NCI-H2081 (cell line): ENCODE data around the gene RXRA.

Source experiments
- DNase-seq, 2 experiments: peaks; one replicate each; lab custom pipeline; 2025; lab: John Stamatoyannopoulos, UW

The RXRA gene

GRCh38 chr9:134338394-134339182 lies 12.3 kb downstream of the RXRA start:
- no peak for DNase-seq

DNA sequence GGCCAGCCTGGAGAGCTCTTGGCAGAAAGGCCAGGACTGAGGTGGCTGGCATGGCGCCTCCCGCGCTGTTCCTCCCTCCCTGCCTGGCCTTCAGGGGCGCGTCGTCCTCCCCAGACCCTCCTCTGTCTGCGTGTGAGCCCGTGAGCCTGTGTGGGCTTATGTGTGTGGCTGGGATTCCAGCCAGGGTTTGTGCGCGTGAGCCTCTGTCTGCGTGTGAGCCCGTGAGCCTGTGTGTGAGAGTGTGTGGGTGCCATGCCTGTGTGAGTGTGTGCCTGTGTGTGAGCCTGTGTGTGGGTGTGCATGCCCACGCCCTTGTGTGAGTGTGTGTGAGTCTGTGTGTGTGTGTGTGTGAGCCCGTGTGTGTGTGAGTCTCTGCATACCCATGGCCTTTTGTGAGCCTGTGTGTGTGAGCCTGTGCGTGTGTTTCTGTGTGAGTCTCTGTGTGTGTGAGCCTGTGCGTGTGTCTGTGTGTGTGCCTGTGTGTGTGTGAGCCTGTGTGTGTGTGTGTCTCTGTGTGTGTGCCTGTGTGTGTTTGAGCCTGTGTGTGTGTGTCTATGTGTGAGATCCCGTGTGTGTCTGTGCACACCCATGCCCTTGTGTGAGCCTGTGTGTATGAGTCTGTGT lies 13.0 kb downstream of the RXRA start:
- DNase-seq: no peak

- DNase-seq: no peak
Observed at GRCh38 chr9:134340475-134341160, 14.4 kb downstream of the RXRA start.

- no peak for DNase-seq
Observed at GRCh38 chr9:134341306-134341705, 15.1 kb downstream of the RXRA start.

- no peak for DNase-seq
Observed at GRCh38 chr9:134341929-134342745, 15.9 kb downstream of the RXRA start.

- no peak for DNase-seq
Observed at GRCh38 chr9:134342746-134343115, 16.5 kb downstream of the RXRA start.

DNA sequence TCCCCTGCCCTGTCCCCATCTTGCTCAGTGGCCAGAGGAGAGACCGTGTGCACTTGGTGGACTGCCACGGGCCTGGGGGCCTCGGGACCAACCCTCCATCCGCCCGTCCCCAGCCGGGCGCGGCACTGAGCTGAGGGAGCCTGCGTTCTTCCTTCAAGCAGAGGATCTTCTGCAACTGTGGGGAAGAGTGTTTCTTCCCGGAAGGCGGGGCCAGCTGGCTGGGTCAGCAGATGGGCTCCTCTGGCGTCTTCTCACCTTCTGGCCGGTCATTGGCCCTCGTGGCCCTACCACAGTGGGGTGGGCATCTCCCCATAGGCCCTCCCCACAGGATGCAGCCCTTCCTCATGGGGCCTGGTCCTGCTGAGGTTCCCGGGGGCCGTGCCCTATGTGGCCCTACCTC lies 17.4 kb downstream of the RXRA start:
- no peak for DNase-seq

DNA sequence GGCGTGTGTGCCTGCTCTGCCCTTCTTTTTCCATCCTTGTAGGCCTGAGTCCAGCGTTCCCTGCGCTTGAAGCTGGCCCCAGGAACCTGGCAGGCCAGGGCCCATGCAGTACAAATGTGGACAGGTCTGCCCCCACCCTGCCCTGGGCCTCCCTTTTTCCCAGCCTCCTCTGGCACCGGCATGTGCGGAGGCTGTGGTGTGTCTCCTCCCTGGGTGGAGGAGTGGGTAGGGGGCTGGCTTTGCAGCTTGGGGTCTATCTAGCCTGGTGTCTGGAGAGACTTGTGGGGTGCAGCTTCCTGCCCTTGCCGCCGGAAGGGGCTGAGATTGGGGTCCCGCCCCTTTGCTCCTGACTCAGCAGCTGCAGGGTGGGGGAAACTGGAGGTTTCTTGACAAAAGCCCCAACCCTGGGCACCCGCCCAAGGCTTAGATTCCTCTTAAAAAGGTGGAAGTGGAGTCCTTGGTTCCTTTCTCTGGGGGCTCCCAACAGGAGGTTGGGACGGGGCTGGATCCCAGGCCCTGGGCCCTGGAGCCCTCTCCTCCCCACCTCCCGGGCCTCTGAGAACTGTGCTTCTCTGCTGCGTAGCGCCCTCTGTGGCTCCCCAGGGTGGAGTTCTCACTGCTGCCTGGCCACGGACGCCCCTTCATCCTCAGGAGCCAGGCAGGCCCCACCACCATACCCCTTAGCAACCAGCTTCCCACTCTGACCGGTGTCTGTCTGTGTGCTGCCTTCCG lies 18.0 kb downstream of the RXRA start:
- DNase-seq: no peak

GRCh38 chr9:134344800-134345310 lies 18.6 kb downstream of the RXRA start:
- no peak for DNase-seq

DNA sequence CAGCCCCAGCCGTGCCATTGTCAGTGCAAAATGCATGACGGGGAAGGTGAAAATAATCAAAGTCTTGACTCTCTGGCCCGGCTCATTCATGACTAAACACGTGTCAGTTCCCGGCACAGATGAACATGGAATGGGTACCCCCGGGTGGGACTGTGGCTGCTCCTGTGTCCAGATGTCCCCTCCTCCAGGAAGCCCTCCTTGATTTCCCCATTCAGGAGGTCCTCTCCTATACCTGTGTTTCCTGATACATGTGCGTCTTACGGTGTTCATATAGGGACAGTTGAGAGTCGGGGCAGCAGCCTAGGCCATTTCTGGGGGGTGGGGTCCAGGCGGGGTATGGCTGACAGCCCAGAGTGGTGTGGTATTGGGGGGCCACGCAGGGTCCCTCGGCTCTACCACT lies 19.5 kb downstream of the RXRA start:
- DNase-seq: no peak

- DNase-seq: no peak
Observed at GRCh38 chr9:134346151-134346550, 19.9 kb downstream of the RXRA start.

GRCh38 chr9:134346840-134347583 lies 20.8 kb downstream of the RXRA start:
- DNase-seq: no peak

DNA sequence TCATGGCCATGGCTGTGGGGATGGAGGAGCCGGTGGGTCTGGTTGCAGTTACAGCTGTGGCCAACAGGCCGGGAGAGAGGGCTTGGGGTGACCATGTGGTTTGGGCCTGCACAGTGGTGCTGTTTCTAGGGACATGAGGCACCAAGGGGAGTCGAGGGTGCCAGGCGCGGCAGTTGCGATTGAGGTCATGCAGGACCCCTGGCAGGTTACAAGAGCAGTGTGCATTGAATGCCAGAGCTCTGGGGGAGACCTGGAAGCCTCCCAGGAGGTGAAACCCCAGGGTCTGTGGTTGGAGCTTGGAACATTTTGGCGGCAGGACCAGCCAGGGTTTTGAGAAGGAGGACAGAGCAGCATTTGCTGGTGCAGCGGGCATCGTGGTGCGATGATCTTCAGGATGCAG lies 21.7 kb downstream of the RXRA start:
- DNase-seq: no peak

- DNase-seq: no peak
Observed at GRCh38 chr9:134348404-134349155, 22.3 kb downstream of the RXRA start.

DNA sequence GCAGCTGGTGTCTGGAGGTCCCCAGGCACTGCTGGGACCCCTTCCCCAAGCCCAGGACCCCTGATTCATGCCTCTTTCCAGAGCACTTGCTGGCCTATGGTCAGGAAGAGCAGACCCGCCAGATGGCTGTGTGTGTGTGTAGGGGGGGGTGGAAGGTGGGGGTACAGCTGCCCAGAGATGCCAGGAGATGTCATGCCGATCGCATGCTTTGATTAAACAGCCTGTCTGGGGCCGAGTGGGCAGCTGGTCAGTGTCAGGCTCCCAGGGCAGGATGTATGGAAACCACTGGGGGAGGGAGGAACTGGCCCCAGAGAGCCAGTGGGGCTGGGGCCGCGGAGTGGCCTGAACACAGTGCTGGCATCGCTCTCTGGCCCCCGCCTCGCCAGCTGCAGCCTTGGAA lies 23.7 kb downstream of the RXRA start:
- DNase-seq: no peak

- DNase-seq: no peak
Observed at GRCh38 chr9:134350416-134350994, 24.2 kb downstream of the RXRA start.

DNA sequence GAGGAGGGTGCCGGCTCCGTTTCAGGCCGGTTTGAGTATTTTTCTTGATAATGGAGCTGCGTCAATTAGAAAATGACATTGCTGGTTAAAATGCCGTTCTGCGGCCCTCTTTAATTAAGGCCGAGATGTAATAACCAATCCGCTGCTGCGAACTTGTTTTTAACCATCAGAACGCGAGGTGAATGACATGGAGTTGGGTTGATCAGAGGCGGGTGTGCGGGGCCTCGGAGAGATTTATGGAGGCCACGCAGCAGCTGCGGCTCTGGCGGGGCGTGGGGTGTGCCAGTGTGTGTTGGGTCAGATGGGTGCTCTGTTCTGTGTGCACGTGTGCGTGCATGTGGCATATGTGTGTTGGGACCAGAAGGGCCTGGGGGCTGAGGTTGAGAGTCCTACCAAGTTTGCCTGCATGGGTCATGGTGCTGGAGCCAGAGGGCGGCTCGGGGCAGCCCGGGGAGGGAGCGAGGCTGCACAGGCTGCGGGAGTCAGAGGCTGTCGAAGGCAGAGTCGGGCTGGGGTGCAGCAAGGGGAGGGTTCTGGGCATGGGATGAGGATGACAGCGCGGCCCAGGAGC lies 25.4 kb downstream of the RXRA start:
- DNase-seq: no peak

DNA sequence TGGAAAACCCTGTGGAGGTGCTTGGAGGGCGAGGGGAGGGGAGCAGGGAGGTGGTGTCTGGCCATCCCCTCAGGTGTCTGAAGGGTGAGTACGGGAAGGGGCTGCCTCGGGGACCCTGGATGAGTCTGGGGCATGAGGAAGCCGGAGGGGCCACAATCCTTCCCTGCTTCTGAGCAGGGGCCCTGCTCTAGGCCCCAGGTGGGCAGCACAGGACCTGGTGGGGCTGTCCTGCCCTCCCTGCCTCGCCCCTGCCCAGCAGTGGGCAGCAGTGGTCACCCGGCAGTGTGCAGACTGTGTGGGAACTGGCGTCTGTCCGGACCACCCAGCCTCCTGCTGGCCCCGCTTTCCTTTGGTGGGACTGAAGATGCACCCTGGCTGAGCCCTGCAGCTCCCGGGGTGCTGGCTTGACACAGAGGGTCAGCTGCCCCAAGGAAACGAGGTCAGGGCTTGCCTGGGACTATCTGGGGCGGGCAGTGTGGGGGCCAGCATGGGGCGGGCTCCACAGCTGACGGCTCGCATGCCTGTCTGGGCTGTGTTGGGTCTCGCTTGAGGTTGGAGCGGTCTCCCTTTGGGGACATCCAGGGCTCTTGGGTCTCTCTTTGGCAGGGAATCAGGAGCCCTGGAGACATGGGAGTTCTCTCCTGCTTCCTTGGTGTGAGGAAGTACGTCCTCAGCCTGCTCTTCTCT lies 26.1 kb downstream of the RXRA start:
- DNase-seq: no peak

DNA sequence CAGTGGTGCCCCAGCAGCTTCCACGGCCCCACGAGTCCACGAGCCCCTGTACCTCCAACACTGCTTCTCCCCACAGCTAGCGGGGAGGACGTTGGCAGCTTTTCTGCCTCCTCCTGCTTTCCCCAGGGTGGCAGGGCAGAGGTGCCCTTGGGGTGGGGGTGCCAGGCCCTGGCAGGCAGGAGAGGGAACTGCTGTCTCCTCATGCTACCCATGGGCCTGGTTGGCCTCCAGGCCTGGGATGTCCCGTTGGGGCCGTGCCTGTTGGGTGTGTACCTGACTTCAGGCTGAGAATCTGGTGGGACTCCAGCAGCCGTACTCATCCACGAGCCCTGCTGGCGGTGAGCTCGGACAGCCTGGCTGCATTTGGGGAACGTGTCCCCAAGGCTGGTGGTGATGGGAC lies 27.3 kb downstream of the RXRA start:
- DNase-seq: no peak
